GM12872 (cell line): ENCODE results near the gene WDR76.

ENCODE experiments used
- TF ChIP-seq, protein P1 (sequence below): IDR thresholded peaks from 3 replicates; pipeline ENCODE4 v1.5.1; 2011; ENCODE audit warnings: low read depth, mild to moderate bottlenecking, low read length, moderate library complexity; ENCODE audit not compliant: insufficient read depth

WDR76 gene

DNA sequence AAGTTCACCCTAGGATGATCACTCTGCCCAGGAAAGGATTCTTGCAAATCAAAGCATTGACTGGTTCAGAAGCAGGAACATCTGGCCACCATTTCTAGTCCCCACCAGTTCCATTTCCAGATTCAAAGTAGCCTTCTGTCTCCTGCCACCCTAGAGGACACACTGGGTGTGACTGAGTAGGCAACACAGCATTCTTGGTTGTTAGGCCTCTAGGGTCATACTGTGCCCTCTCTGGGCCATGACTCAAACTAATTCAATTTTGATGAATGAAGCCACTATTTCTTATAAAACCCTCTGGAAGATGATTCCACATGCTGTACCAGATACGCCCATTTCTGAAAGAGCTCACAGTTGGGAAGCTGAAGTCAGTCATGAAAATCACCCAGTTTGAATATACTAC lies 69.7 kb downstream of the WDR76 start:
- TF ChIP-seq, protein P1, sequence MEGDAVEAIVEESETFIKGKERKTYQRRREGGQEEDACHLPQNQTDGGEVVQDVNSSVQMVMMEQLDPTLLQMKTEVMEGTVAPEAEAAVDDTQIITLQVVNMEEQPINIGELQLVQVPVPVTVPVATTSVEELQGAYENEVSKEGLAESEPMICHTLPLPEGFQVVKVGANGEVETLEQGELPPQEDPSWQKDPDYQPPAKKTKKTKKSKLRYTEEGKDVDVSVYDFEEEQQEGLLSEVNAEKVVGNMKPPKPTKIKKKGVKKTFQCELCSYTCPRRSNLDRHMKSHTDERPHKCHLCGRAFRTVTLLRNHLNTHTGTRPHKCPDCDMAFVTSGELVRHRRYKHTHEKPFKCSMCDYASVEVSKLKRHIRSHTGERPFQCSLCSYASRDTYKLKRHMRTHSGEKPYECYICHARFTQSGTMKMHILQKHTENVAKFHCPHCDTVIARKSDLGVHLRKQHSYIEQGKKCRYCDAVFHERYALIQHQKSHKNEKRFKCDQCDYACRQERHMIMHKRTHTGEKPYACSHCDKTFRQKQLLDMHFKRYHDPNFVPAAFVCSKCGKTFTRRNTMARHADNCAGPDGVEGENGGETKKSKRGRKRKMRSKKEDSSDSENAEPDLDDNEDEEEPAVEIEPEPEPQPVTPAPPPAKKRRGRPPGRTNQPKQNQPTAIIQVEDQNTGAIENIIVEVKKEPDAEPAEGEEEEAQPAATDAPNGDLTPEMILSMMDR: no peak

DNA sequence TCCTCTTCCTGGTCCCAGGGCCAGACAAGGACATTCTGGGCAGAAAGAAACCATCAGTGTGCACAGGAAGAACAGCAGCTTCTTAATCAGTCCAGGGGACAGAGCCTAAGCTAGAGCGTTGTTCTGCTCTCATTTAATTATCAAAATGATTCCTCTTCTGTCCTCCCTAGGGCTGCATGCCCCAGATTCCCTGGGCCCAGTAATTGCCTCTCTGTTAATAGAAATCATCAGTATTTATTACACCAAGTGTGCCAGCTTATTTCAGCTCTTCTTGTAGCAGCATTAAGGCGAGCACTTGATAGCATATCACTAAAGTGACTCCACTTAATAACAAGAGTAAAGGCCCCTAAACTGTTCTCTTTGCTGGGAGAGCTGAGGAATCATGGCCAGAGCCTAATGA lies 72.1 kb downstream of the WDR76 start:
- TF ChIP-seq, protein P1: no peak

DNA sequence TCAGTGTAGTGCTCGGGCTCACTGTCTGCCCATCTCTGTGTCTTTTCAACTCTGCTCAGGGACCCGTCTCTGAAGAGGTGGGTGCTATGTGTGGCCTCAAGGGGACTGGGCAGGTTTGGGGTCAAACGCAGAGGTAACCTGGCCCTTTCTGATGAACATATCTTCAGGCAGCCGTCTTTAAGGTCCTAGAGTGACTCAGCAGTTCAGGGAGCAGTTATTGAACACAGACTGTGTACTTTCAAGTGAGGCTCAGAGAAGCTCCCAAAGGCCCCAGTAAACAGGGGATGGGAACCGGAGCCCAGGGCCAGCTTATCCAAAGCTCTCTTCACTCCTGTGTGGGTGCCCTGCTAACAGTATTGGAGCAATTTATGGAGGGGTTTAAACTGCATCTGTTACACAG lies 73.1 kb downstream of the WDR76 start:
- TF ChIP-seq, protein P1: no peak

DNA sequence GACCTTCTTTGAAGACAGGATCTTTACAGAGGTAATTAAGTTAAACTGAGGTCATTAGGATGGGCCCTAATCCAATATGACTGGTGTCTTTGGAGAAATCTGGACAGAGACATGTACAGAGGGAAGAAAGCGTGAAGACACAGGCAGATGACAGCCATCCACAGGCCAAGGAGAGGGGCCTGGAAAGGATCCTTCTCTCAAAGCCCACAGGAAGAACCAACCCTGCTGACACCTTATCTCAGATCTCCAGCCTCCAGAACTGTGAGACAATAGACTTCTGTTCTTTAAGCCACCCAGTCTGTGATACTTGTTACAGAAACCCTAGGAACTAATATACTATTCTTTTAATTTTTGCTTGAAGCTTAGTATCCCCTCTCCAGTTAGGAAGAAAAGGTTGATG lies 74.2 kb downstream of the WDR76 start:
- TF ChIP-seq, protein P1: no peak

DNA sequence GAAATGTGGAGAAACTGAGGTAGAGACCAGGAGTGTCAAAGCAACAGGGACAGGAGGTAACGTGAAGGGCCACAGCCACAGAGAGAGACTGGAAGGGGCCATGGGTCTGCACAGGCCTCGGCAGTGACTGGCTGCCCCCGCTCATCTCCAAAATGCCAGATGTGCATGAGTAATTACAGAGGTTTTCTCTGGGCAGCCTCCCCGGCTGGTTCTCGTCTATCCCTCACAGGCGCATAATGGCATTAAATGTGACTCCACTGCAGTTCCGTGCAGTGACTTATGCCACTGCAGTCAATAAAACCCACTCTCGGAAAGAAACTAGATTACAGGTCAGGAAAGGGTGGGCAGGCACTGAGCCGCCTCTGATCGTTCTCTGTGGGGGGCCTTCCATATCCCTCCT lies 74.7 kb downstream of the WDR76 start:
- TF ChIP-seq, protein P1: no peak

DNA sequence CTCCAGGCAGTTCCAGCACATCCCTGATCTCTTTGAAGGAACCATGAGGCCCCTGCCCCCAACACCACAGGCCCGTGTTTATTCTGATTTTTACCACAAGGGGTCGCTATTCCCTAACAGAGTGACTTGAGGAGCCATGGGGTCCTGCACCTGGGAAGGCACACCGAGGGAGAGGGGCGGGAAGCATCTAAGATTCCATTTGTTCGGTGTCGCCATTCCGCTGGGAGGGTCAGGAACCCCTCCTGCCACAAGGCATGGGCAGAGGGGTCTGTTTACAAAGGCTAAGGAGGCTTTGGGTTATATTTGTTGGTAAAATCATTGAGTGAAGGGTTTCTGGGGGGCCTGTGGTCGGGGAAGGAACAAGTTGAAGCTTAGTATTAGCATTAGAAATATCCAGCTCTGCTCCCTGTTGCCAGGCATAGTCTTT lies 77.1 kb downstream of the WDR76 start:
- TF ChIP-seq, protein P1: peak; percentile 81

DNA sequence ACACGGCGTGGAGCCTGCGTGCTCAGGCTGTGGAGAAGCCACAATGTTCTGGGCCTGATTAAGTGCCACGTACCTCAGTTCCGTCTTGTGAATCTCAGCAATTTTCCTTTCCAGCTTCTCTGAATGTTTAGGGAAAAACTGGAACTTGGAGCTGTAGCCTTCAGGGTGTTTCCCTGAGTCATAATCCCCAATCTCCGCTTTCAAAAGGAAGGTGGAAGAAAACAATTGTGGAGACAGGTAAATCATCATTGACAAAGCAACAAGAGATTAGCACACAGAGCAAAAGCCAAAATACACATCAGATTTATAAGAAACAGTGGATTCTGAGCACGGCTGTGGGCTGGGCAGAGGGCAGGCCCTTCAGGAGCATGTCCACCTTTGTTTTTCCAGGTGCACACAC lies 79.0 kb downstream of the WDR76 start:
- TF ChIP-seq, protein P1: no peak

DNA sequence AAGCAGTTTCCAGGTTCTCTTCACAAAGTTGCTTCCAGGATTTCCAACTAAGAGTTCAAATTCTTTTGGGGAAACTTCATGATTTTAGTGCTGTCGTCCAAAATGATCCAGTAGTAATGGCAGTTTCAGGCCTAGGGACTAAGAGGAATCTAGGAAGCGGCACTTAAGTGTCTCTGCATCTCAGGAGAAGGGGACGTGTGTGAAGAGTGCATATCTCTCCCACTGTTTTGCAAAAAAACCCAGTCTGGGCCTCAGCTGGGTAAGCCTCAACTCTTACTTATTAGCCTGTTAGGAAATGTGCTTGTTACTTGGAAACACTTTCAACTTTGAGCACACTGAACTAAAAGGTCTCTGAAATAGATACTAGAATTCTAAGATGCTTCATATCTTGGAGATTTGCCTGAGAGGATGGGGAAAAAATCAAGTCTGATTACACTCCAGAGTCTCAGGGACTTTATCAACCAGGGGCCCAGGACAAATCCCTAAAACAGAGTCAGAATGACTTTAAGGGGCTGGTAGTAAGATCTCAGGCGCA lies 81.8 kb downstream of the WDR76 start:
- TF ChIP-seq, protein P1: no peak
